Thymus (tissue), 11 donors: Measurements from ENCODE around the gene NEB. TPM values are rescaled to one million over a fixed set of nuclear protein-coding genes. Genes with fewer than 3 reads are reported as not detected.

Experiments
- DNase-seq, 9 donors: peaks; one replicate each; pipeline ENCODE4 v3.0.0-alpha.2; 2013; ENCODE audit warnings: low spot score in 9 of 9, low read depth in 6 of 9, missing footprints in 1 of 9
- H3K27ac ChIP-seq, 2 donors: one replicate each; pipeline ENCODE4 v1.5.1; 2013; ENCODE audit warnings: control low read depth in 1 of 2, low read depth in 1 of 2, low read length in 1 of 2, mild to moderate bottlenecking in 1 of 2, moderate library complexity in 1 of 2
- H3K27me3 ChIP-seq, 2 donors: one replicate each; pipeline ENCODE4 v1.5.1; 2013; ENCODE audit warnings: low read length in 1 of 2; ENCODE audit not compliant: control insufficient read depth in 2 of 2, insufficient read depth in 1 of 2
- H3K36me3 ChIP-seq, 2 donors: one replicate each; pipeline ENCODE4 v1.5.1; 2013; ENCODE audit warnings: low read length in 1 of 2, mild to moderate bottlenecking in 1 of 2, moderate library complexity in 1 of 2; ENCODE audit not compliant: control insufficient read depth in 2 of 2, insufficient read depth in 2 of 2
- H3K4me1 ChIP-seq, 2 donors: one replicate each; pipeline ENCODE4 v1.5.1; 2013; ENCODE audit warnings: low read length in 2 of 2; ENCODE audit not compliant: control insufficient read depth in 2 of 2, insufficient read depth in 2 of 2
- H3K4me3 ChIP-seq, 2 donors: one replicate each; pipeline ENCODE4 v1.5.1; 2013; ENCODE audit warnings: low read length in 2 of 2, control low read depth in 1 of 2, mild to moderate bottlenecking in 1 of 2
- H3K9me3 ChIP-seq, 2 donors: one replicate each; pipeline ENCODE4 v1.5.1; 2013; ENCODE audit warnings: low read length in 1 of 2, mild to moderate bottlenecking in 1 of 2; ENCODE audit not compliant: control insufficient read depth in 2 of 2, insufficient read depth in 1 of 2
- WGBS: extraction: QIAGEN DNeasy Blood & Tissue Kit; methylation state at CpG from one replicate; pipeline ENCODE4 v1.1.7; 2013; 5-methylcytosine and 5-hydroxymethylcytosine counted together
- polyA plus RNA-seq: library from polyadenylated mRNA; stranded (reverse); fragments of 200-250 nt; gene quantifications from one replicate; pipeline ENCODE4 v1.2.3, GENCODE V29; 2013
- total RNA-seq: library from RNA; stranded (reverse); fragments of 120-200 nt; gene quantifications from one replicate; pipeline ENCODE4 v1.2.4, GENCODE V29; 2013
- donor health status: healthy.

NEB gene
- total and polyA plus RNA-seq, 2 donors: 3.9 to 4.3 TPM

- Histone ChIP-seq H3K9me3 (no peaks in the 10 kb centered on the region), H3K4me3 (no peak overlapping the region), H3K4me1 (no peaks in the 10 kb centered on the region), H3K27ac (no peak overlapping the region), H3K27me3 (no peaks in the 10 kb centered on the region), H3K36me3 (no peaks in the 10 kb centered on the region)
- 69% methylated on average over 5 of the region's 5 CpGs for WGBS
- DNase-seq: no peak
Observed at GRCh38 chr2:151730262-151730975, 3.9 kb downstream of the NEB start.

DNA sequence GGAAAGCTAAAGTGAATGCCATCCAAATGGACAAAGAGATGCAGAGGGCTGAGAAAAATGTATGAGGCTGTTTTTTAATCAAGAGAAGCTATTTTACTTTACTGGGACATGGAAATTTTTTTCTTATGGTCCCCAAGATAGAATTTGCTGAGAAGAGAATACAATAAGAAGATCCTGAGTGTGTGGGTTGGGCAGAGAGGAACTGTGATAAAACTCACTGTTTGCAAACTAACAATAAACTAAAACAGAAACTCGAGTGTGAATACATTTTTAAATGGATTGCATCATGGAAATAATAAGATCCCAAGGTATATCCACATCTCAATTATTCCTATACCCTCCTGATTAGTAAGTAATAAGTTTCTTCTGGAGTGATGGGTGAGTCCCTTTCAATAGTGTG is 4.4 kb downstream of the NEB start:
- no peak for DNase-seq
- H3K9me3 ChIP-seq: no peaks in the 10 kb centered on the region
- H3K27me3 ChIP-seq: no peaks in the 10 kb centered on the region
- WGBS: 70% methylated on average over 1 of the region's 1 CpG
- no peaks in the 10 kb centered on the region for H3K4me1 ChIP-seq
- no peak overlapping the region for H3K4me3 ChIP-seq
- no peaks in the 10 kb centered on the region for H3K36me3 ChIP-seq
- H3K27ac ChIP-seq: no peak overlapping the region

GRCh38 chr2:151729415-151729811 is 4.9 kb downstream of the NEB start:
- Histone ChIP-seq H3K9me3 (no peaks in the 10 kb centered on the region), H3K36me3 (no peaks in the 10 kb centered on the region), H3K4me1 (no peaks in the 10 kb centered on the region), H3K4me3 (no peak overlapping the region), H3K27me3 (no peaks in the 10 kb centered on the region), H3K27ac (no peak overlapping the region)
- 94% methylated on average over 3 of the region's 3 CpGs for WGBS
- no peak for DNase-seq

GRCh38 chr2:151728804-151729414 is 5.4 kb downstream of the NEB start:
- WGBS: 94% methylated on average over 3 of the region's 3 CpGs
- Histone ChIP-seq H3K36me3 (no peaks in the 10 kb centered on the region), H3K4me1 (no peaks in the 10 kb centered on the region), H3K27me3 (no peaks in the 10 kb centered on the region), H3K9me3 (no peaks in the 10 kb centered on the region), H3K27ac (no peak overlapping the region), H3K4me3 (no peak overlapping the region)
- DNase-seq: no peak

- no peaks in the 10 kb centered on the region for H3K4me1 ChIP-seq
- no peaks in the 10 kb centered on the region for H3K27me3 ChIP-seq
- H3K36me3 ChIP-seq: no peaks in the 10 kb centered on the region
- no peak overlapping the region for H3K27ac ChIP-seq
- no peak overlapping the region for H3K4me3 ChIP-seq
- DNase-seq: no peak
- WGBS: 95% methylated on average over 10 of the region's 10 CpGs
- no peaks in the 10 kb centered on the region for H3K9me3 ChIP-seq
Observed at GRCh38 chr2:151727593-151728552, 6.4 kb downstream of the NEB start.

- Histone ChIP-seq H3K4me3 (no peak overlapping the region), H3K36me3 (no peaks in the 10 kb centered on the region), H3K27me3 (no peaks in the 10 kb centered on the region), H3K4me1 (no peaks in the 10 kb centered on the region), H3K27ac (no peak overlapping the region), H3K9me3 (no peaks in the 10 kb centered on the region)
- WGBS: 98% methylated on average over 5 of the region's 5 CpGs
- DNase-seq: no peak
Observed at GRCh38 chr2:151721161-151721560, 13.1 kb downstream of the NEB start.

DNA sequence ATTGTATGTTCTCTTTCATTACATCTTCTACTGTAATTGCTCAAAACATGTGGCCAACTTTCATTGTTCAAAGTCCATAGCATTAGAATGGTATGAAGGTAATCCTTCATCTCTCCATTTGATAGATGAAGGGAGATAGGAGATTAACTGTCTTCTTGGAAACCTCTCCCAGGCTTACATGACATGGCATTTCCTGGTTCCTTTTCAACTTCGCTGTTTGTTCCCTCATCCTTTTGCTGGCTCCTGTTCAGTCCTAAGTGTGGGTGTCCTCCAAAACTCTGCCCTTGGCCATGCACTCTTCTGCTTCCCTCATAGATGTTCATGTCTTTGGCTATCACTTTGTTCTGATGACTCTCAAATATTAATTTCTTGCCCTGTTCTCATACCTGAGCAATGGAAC is 13.8 kb downstream of the NEB start:
- no peak for DNase-seq
- no peaks in the 10 kb centered on the region for H3K9me3 ChIP-seq
- WGBS: 85% methylated on average over 1 of the region's 1 CpG
- H3K36me3 ChIP-seq: no peaks in the 10 kb centered on the region
- H3K4me3 ChIP-seq: no peak overlapping the region
- H3K27me3 ChIP-seq: no peaks in the 10 kb centered on the region
- no peaks in the 10 kb centered on the region for H3K4me1 ChIP-seq
- no peak overlapping the region for H3K27ac ChIP-seq

- Histone ChIP-seq H3K4me1 (no peaks in the 10 kb centered on the region), H3K36me3 (no peaks in the 10 kb centered on the region), H3K4me3 (no peak overlapping the region), H3K27me3 (no peaks in the 10 kb centered on the region), H3K9me3 (no peaks in the 10 kb centered on the region), H3K27ac (no peak overlapping the region)
- 97% methylated on average over 4 of the region's 4 CpGs for WGBS
- DNase-seq: no peak
Observed at GRCh38 chr2:151718796-151719195, 15.5 kb downstream of the NEB start.

DNA sequence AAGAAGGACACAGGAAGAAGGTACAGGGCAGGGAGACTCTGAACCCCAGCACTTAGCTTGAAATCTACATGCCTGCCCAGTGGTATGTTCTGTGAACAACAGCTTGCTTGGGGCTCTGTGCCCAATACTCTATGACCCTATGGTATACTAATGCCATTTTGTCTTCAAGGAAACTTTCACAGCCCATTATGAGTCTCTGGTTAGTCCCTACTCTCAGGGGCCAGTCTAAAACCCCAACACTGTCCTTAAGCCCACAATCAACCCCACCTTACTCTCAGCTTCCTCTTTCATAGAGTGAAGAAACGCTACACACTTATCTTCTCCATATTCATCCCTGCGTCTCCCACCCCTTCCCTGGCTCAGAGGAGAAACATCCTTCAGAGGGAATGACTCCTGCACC is 16.0 kb downstream of the NEB start:
- DNase-seq: no peak
- no peak overlapping the region for H3K27ac ChIP-seq
- no peaks in the 10 kb centered on the region for H3K36me3 ChIP-seq
- WGBS: 96% methylated on average over 2 of the region's 2 CpGs
- no peaks in the 10 kb centered on the region for H3K27me3 ChIP-seq
- H3K9me3 ChIP-seq: no peaks in the 10 kb centered on the region
- no peaks in the 10 kb centered on the region for H3K4me1 ChIP-seq
- H3K4me3 ChIP-seq: no peak overlapping the region
